Measurements from ENCODE around the gene NELL1.

DNA sequence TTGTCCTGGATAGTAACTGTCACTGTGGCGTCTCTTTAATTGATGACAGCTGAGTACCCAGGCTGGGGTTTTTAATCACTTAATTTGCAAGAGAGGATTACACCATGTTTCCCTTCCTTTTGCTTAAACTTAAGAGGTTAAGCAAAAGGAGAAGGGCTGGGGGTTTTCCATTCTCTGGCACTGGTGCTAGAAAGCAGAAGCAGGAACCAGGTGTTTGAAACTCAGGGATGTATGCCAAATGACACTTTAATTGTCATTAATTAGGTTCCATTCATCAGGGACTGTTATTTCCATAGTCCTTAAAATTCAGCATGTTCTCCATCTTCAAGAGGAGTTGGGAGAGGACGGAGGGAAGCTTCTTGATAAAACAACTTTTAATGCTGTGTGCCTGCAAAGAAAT, 746.2 kb downstream of the NELL1 start:
- no peak for TF ChIP-seq POLR2A (IDR thresholded peaks at IDR 0.05)
- TF ChIP-seq, protein P1, sequence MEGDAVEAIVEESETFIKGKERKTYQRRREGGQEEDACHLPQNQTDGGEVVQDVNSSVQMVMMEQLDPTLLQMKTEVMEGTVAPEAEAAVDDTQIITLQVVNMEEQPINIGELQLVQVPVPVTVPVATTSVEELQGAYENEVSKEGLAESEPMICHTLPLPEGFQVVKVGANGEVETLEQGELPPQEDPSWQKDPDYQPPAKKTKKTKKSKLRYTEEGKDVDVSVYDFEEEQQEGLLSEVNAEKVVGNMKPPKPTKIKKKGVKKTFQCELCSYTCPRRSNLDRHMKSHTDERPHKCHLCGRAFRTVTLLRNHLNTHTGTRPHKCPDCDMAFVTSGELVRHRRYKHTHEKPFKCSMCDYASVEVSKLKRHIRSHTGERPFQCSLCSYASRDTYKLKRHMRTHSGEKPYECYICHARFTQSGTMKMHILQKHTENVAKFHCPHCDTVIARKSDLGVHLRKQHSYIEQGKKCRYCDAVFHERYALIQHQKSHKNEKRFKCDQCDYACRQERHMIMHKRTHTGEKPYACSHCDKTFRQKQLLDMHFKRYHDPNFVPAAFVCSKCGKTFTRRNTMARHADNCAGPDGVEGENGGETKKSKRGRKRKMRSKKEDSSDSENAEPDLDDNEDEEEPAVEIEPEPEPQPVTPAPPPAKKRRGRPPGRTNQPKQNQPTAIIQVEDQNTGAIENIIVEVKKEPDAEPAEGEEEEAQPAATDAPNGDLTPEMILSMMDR (IDR thresholded peaks at IDR 0.05), result no peak
- no peak for TF ChIP-seq POLR2AphosphoS5 (IDR thresholded peaks at IDR 0.05)

Data from prostate gland (tissue), 2 donors.